ENCODE results near the gene TMED6. TPM values are rescaled to one million over a fixed set of nuclear protein-coding genes. Genes with fewer than 3 reads are reported as not detected.

The TMED6 gene
- total RNA-seq, 2 experiments from 2014 or later = 1.5 to 2.1 TPM

GRCh38 chr16:69293401-69293800 is 58.2 kb downstream of the TMED6 start:
- DNase-seq (no peak), ATAC-seq (ENCODE audit: poor library complexity) (no peak)
- Histone ChIP-seq H3K4me3 (ENCODE audit: low read length) (no peak overlapping the region), H3K4me1 (ENCODE audit: insufficient read depth, low read length) (no peaks in the 10 kb centered on the region), H3K27ac (ENCODE audit: low read depth in 1 of 2, low read length in 2 of 2) (no peak overlapping the region), H3K36me3 (ENCODE audit: insufficient read depth, low read length) (no peaks in the 10 kb centered on the region), H3K27me3 (ENCODE audit: control insufficient read depth in 1 of 2, insufficient read depth in 2 of 2, low read length in 2 of 2) (no peaks in the 10 kb centered on the region), H3K9me3 (ENCODE audit: control insufficient read depth in 1 of 2, insufficient read depth in 1 of 2, low read length in 2 of 2) (no peaks in the 10 kb centered on the region)
- intact Hi-C loops (cut with DNase I, micrococcal nuclease) = no loop called here
- Mint-ChIP-seq H3K4me3 (no peak overlapping the region), H3K27ac (no peak overlapping the region), H3K9me3 (no peaks in the 10 kb centered on the region), H3K36me3 (ENCODE audit: low read depth) (peaks cover 5% of the 10 kb centered on the region), H3K27me3 (no peaks in the 10 kb centered on the region), H3K4me1 (ENCODE audit: low read depth) (no peaks in the 10 kb centered on the region)
- TF ChIP-seq CTCF (IDR thresholded peaks at IDR 0.05) = no peak
- ChIA-PET POLR2A (interaction anchor here (0.6 kb wide), 1 partner anchor 18 kb away, joined by 3 read pairs; no protein-coding TSS in a partner anchor), CTCF (no interaction called here)

Other genes starting within 250 kb of the TMED6 start
- 1 to 10 TPM; 3.2 to 3.4 TPM for gene HAS3, start 246.1 kb downstream of the TMED6 start, total RNA-seq
- 10 to 100 TPM; 25.8 to 28.5 TPM for gene CHTF8, start 219.2 kb downstream of the TMED6 start, total RNA-seq
- gene UTP4, start 219.1 kb downstream of the TMED6 start, total RNA-seq = 10 to 100 TPM; 40.1 to 40.3 TPM
- 10 to 100 TPM; 10.1 to 11.4 TPM for gene SNTB2, start 164.6 kb downstream of the TMED6 start, total RNA-seq
- gene VPS4A, start 40.4 kb downstream of the TMED6 start, total RNA-seq = 10 to 100 TPM; 57.8 to 62.4 TPM
- gene PDF, start 21.2 kb downstream of the TMED6 start, total RNA-seq = 1 to 10 TPM; 2.8 to 2.9 TPM
- 10 to 100 TPM; 18.4 to 19.3 TPM for gene COG8, start 12.2 kb downstream of the TMED6 start, total RNA-seq
- gene NIP7, start 12.0 kb downstream of the TMED6 start, total RNA-seq = 10 to 100 TPM; 36.7 to 38.2 TPM
- 10 to 100 TPM; 43.0 to 52.7 TPM for gene TERF2, start 34.2 kb upstream of the TMED6 start, total RNA-seq
- 10 to 100 TPM; 16.0 to 18.3 TPM for gene CYB5B, start 72.8 kb upstream of the TMED6 start, total RNA-seq
- 10 to 100 TPM; 19.5 to 21.2 TPM for gene NFAT5, start 214.2 kb upstream of the TMED6 start, total RNA-seq